Thyroid gland (tissue), 4 donors: Measurements from ENCODE around the gene PARP2.

ENCODE experiments used
- POLR2A ChIP-seq, 2 donors: fragments of 450-650 bp; IDR thresholded peaks; one replicate each; pipeline ENCODE4 v1.6.1; 2017; ENCODE audit warnings: antibody characterized with exemption in 2 of 2, mild to moderate bottlenecking in 2 of 2, moderate library complexity in 1 of 2
- TF ChIP-seq, protein P1 (sequence below), 6 experiments: fragments of 200-600 bp in 3 of 6; fragments of 450-650 bp in 3 of 6; sonication (generic) in 3 of 6; IDR thresholded peaks; one replicate each; pipeline ENCODE4 v1.5.1; 2016 to 2019; ENCODE audit warnings: antibody characterized with exemption in 6 of 6, mild to moderate bottlenecking in 2 of 6, inconsistent platforms in 1 of 6, moderate library complexity in 1 of 6

DNA sequence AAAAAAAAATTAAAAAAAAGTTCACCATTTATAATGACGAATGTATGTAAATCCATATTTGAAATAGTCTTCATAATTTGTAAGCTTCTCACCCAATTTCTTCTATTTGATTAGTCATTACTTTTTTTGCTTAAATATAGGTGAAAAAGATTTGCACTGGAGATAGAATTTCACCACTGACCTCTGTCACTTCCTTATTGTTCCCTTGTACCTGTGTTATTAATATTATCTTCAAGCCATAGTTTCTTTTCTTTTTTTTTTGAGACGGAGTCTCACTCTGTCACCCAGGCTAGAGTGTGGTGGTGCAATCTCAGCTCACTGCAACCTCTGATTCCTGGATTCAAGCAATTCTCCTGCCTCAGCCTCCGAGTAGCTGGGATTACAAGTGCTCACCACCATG is 54.1 kb downstream of the PARP2 start:
- TF ChIP-seq, protein P1, sequence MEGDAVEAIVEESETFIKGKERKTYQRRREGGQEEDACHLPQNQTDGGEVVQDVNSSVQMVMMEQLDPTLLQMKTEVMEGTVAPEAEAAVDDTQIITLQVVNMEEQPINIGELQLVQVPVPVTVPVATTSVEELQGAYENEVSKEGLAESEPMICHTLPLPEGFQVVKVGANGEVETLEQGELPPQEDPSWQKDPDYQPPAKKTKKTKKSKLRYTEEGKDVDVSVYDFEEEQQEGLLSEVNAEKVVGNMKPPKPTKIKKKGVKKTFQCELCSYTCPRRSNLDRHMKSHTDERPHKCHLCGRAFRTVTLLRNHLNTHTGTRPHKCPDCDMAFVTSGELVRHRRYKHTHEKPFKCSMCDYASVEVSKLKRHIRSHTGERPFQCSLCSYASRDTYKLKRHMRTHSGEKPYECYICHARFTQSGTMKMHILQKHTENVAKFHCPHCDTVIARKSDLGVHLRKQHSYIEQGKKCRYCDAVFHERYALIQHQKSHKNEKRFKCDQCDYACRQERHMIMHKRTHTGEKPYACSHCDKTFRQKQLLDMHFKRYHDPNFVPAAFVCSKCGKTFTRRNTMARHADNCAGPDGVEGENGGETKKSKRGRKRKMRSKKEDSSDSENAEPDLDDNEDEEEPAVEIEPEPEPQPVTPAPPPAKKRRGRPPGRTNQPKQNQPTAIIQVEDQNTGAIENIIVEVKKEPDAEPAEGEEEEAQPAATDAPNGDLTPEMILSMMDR (IDR thresholded peaks at IDR 0.05), result no peak
- no peak for TF ChIP-seq POLR2A (IDR thresholded peaks at IDR 0.05)
